GM19438 (cell line): ENCODE data around the gene PACRG.

Source experiments
- ATAC-seq: cut with Tn5 transposase; IDR thresholded peaks from one replicate; pipeline ENCODE4 v1.9.1; 2021; ENCODE audit warnings: low read depth; ENCODE audit not compliant: unreplicated experiment

The PACRG gene

GRCh38 chr6:163356743-163357142 lies 629.0 kb downstream of the PACRG start:
- no peak for ATAC-seq

GRCh38 chr6:163364641-163365040 lies 636.9 kb downstream of the PACRG start:
- no peak for ATAC-seq
